Measurements from ENCODE around the gene ZNF433.
"Not testable (repeated sequence)": the region's sequence is repeated elsewhere in the genome, so short reads cannot be mapped to it uniquely, and the experiment has no call there.

The ZNF433 gene

GRCh38 chr19:12015753-12016116, 19.7 kb downstream of the ZNF433 start:
- H3K36me3 ChIP-seq (ENCODE audit: control insufficient read depth, insufficient read depth, low read length) = peaks cover 12% of the 10 kb centered on the region
- peaks cover 5% of the 10 kb centered on the region for H3K9me3 ChIP-seq (ENCODE audit: control insufficient read depth, low read length)

GRCh38 chr19:12015015-12015752, 20.3 kb downstream of the ZNF433 start:
- no peak for TF ChIP-seq CTCF (IDR thresholded peaks at IDR 0.05)
- no peak overlapping the region for H3K4me2 ChIP-seq (ENCODE audit: low read length)
- H3K9ac ChIP-seq = no peak overlapping the region
- H3K4me3 ChIP-seq (ENCODE audit: low read depth, low read length) = no peak overlapping the region
- peaks cover 5% of the 10 kb centered on the region for H3K9me3 ChIP-seq (ENCODE audit: control insufficient read depth, low read length)
- H3K79me2 ChIP-seq = peaks cover 14% of the 10 kb centered on the region
- no peaks in the 10 kb centered on the region for H3K4me1 ChIP-seq
- no peaks in the 10 kb centered on the region for H3K27me3 ChIP-seq (ENCODE audit: control insufficient read depth, insufficient read depth, low read length)
- no peak overlapping the region for H2AFZ ChIP-seq
- H3K36me3 ChIP-seq (ENCODE audit: control insufficient read depth, insufficient read depth, low read length) = peaks cover 12% of the 10 kb centered on the region
- no peak overlapping the region for H3K27ac ChIP-seq

More at GRCh38 chr19:12015753-12016116, 19.7 kb downstream of the ZNF433 start:
- no peak overlapping the region for H2AFZ ChIP-seq
- H3K27ac ChIP-seq = no peak overlapping the region
- no peak overlapping the region for H3K9ac ChIP-seq
- H3K4me1 ChIP-seq = no peaks in the 10 kb centered on the region
- no peak overlapping the region for H3K4me3 ChIP-seq (ENCODE audit: low read depth, low read length)
- H3K79me2 ChIP-seq = peaks cover 17% of the 10 kb centered on the region
- no peaks in the 10 kb centered on the region for H3K27me3 ChIP-seq (ENCODE audit: control insufficient read depth, insufficient read depth, low read length)
- no peak for TF ChIP-seq CTCF (IDR thresholded peaks at IDR 0.05)
- no peak overlapping the region for H3K4me2 ChIP-seq (ENCODE audit: low read length)

GRCh38 chr19:12000152-12000981, 35.1 kb downstream of the ZNF433 start:
- H3K36me3 ChIP-seq (ENCODE audit: control insufficient read depth, insufficient read depth, low read length) = no peaks in the 10 kb centered on the region
- no peak overlapping the region for H2AFZ ChIP-seq
- no peak overlapping the region for H3K9ac ChIP-seq
- no peak for TF ChIP-seq CTCF (IDR thresholded peaks at IDR 0.05)
- H3K4me3 ChIP-seq (ENCODE audit: low read depth, low read length) = no peak overlapping the region
- H3K9me3 ChIP-seq (ENCODE audit: control insufficient read depth, low read length) = no peaks in the 10 kb centered on the region
- no peak overlapping the region for H3K4me2 ChIP-seq (ENCODE audit: low read length)
- peaks cover 37% of the 10 kb centered on the region for H3K79me2 ChIP-seq
- H3K27ac ChIP-seq = no peak overlapping the region
- H3K27me3 ChIP-seq (ENCODE audit: control insufficient read depth, insufficient read depth, low read length) = no peaks in the 10 kb centered on the region
- H3K4me1 ChIP-seq = no peaks in the 10 kb centered on the region

- no peak for TF ChIP-seq CTCF (IDR thresholded peaks at IDR 0.05)
- peaks cover 48% of the 10 kb centered on the region for H3K79me2 ChIP-seq
- H3K4me2 ChIP-seq (ENCODE audit: low read length) = no peak overlapping the region
- H3K27me3 ChIP-seq (ENCODE audit: control insufficient read depth, insufficient read depth, low read length) = no peaks in the 10 kb centered on the region
- no peaks in the 10 kb centered on the region for H3K36me3 ChIP-seq (ENCODE audit: control insufficient read depth, insufficient read depth, low read length)
- H2AFZ ChIP-seq = no peak overlapping the region
- H3K9me3 ChIP-seq (ENCODE audit: control insufficient read depth, low read length) = no peaks in the 10 kb centered on the region
- no peak overlapping the region for H3K27ac ChIP-seq
- H3K4me3 ChIP-seq (ENCODE audit: low read depth, low read length) = no peak overlapping the region
- no peaks in the 10 kb centered on the region for H3K4me1 ChIP-seq
- H3K9ac ChIP-seq = no peak overlapping the region
Observed at GRCh38 chr19:11995174-11995573, 40.3 kb downstream of the ZNF433 start.

- not testable (repeated sequence) for H3K4me1 ChIP-seq; H3K27me3 ChIP-seq (ENCODE audit: control insufficient read depth, insufficient read depth, low read length); H3K36me3 ChIP-seq (ENCODE audit: control insufficient read depth, insufficient read depth, low read length); H2AFZ ChIP-seq; H3K27ac ChIP-seq; H3K4me2 ChIP-seq (ENCODE audit: low read length); H3K9me3 ChIP-seq (ENCODE audit: control insufficient read depth, low read length); H3K4me3 ChIP-seq (ENCODE audit: low read depth, low read length); H3K9ac ChIP-seq
- H3K79me2 ChIP-seq = peaks cover 35% of the 10 kb centered on the region
Observed at GRCh38 chr19:11991921-11992320, 43.6 kb downstream of the ZNF433 start.

Measured in parathyroid adenoma (tissue), 2 donors.